Stimulated activated CD8-positive, alpha-beta memory T cell treated with anti-CD3 and anti-CD28 coated beads, Interleukin-4, amount 100 ng/mL, for 1 hour (primary cell): ENCODE results near the gene FDX1.
"Not testable (repeated sequence)": the region's sequence is repeated elsewhere in the genome, so short reads cannot be mapped to it uniquely, and the experiment has no call there.

Source experiments
- DNase-seq, 2 donors: peaks; one replicate each; pipeline ENCODE4 v3.0.0-alpha.2; 2020; ENCODE audit warnings: low read depth in 2 of 2, low spot score in 1 of 2

Gene FDX1

GRCh38 chr11:110429731-110430266 is at the start of gene FDX1:
TSS of gene FDX1 (plus strand) at chr11:110429948. CDS start at chr11:110430121, 173 bp downstream.
- DNase-seq = peak; percentile 39 to 66

GRCh38 chr11:110380836-110381622 is 48.7 kb upstream of the FDX1 start:
- no peak for DNase-seq

DNA sequence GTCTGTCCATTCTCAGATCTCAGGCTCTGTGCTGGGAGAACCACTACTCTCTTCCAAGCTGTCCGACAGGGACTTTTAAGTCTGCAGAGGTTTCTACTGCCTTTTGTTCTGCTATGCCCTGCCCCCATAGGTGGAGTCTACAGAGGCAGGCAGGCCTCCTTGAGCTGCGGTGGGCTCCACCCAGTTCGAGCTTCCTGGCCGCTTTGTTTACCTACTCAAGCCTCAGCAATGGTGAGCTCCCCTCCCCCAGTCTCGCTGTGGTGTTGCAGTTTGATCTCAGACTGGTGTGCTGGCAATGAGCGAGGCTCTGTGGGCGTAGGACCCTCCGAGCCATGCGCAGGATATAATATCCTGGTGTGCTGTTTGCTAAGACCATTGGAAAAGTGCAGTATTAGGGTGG is 41.5 kb upstream of the FDX1 start:
- DNase-seq = not testable (repeated sequence)

GRCh38 chr11:110389965-110390364 is 39.8 kb upstream of the FDX1 start:
- DNase-seq = no peak

GRCh38 chr11:110392056-110392455 is 37.7 kb upstream of the FDX1 start:
- DNase-seq = no peak

GRCh38 chr11:110397668-110398286 is 32.0 kb upstream of the FDX1 start:
- not testable (repeated sequence) for DNase-seq

- not testable (repeated sequence) for DNase-seq
These were observed 26.2 kb upstream of the FDX1 start for GRCh38 chr11:110403585-110403984.

- not testable (repeated sequence) for DNase-seq
These were observed 24.1 kb upstream of the FDX1 start for GRCh38 chr11:110405636-110406035.

GRCh38 chr11:110407315-110407714 is 22.4 kb upstream of the FDX1 start:
- DNase-seq = no peak

DNA sequence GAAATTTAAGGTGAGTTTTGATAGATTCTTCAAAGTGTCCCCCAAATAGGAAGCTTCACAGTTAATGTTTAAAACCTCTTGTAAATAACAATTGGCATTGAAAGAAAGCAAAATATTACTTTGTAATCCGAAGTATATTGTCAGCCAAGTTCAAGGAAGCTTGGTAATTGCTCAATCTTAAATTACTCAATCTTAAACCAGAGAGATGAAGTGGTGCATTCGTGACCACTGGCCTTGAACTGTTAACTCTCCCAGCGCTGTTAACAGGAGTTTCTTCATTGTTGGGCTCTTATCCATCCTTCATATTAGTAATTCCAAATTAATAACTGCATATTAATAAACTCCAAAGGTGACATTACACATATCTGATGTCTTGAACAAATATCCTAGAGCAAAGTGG is 20.6 kb upstream of the FDX1 start:
- no peak for DNase-seq

GRCh38 chr11:110410651-110411050 is 19.1 kb upstream of the FDX1 start:
- no peak for DNase-seq

GRCh38 chr11:110415081-110415480 is 14.7 kb upstream of the FDX1 start:
- DNase-seq = no peak

- not testable (repeated sequence) for DNase-seq
These were observed 8.1 kb upstream of the FDX1 start for GRCh38 chr11:110421658-110422057.

- no peak for DNase-seq
These were observed 7.3 kb upstream of the FDX1 start for GRCh38 chr11:110422306-110422905.

DNA sequence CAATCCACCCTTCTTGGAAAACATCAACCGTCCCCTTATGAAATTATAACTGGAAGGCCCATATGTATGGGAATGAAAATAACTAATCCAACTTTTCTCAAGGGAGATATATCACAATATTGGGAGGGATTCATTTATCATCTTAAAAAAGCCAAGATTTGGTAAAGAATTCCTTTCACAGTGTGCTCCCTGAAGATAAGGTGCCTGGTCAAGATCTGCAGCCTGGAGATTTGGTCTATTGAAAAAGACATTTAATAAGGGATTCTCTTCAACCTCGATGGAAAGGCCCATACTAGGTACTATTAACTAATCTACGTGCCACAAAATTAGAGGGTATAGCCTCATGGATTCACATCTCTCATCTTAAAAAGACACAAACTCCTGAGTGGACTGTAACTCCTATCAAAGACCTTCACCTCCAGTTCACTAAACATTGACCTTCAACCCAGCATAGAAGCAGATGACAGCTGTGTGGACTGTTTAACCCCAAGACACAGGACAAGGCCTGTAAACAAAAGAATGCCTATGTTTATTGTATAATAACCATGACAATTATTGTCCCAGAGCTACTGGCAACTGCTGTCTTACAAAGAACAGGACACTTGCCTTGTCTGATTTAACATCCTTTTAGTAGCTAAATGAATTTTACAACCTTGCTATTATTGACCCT is 4.8 kb upstream of the FDX1 start:
- no peak for DNase-seq

GRCh38 chr11:110425751-110426545 is 3.8 kb upstream of the FDX1 start:
- no peak for DNase-seq

DNA sequence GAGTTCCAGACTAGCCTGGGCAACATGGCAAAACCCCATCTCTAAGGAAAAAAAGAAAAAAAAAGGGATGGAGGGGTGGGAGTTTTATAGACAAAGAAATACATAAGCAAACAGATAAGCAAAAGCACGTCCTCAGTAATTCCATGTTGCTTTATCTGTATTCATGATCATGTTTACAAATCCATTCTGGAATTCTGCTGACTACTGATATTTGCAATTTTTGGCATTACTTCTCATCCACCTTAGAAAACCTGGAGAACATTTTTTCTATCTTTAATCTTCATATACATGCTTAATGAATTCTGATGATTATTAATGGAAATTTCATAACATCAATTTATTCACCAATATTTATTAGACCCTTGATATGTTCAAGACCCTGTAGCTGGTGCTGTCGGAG is 1.7 kb upstream of the FDX1 start:
- DNase-seq = no peak

DNA sequence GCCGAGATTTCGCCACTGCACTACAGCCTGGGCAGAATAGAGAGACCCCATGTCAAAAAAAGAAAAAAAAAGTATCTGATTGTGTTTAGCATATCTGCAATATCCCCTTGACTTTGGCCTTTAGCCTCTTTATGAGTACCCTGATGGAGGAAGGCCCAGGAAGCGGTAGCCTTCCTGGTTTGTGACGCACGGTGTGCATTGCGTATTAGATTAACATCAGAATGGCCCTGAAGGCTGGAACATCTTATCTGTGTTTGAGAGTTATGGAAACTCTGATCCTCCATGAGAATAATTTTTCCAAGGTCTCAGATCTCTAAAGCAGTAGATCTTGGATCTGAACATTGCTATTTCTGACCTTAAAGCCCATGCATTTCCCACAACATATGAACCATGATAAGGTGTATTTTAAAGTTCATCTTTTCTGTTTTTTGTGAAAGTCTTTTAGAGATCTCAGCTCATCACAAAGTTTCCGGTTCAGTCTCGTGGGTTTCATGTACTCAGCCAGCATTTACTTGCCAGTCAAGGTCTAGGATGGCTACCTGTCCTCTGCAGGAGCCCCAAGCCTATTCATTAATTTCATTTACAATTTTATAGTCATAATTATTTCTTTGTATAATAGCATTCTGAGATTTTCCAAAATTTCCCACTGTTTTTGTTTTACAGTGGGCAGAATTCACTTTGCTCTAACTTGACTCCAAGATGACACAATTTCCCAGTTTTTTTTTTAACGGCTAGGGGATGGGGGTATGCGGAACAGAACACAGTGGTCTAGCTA is 605 bp upstream of the FDX1 start:
- DNase-seq = no peak

- DNase-seq = peak; percentile 5 to 11
These were observed 711 bp downstream of the FDX1 start for GRCh38 chr11:110430267-110431050.
